ENCODE results near the gene F3.

F3 gene

DNA sequence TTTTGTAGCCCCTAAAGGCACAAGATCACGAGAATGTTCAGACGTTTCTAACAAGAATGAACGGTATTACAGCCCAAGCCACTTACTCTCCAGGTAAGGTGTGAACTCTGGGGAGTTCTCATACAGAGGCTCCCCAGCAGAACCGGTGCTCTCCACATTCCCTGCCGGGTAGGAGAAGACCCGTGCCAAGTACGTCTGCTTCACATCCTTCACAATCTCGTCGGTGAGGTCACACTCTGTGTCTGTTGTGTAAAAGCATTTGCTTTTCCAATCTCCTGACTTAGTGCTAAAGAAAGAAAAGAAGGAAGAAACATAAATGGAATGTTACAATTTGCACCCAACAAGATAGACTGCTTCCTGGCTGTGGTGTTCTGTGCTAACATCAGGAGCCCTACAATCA lies 5.7 kb downstream of the F3 start:
- no peak overlapping the region for H3K4me3 ChIP-seq (ENCODE audit: low read depth, low read length)
- DNase-seq (ENCODE audit: low read depth), result no peak
- TF ChIP-seq, protein P1, sequence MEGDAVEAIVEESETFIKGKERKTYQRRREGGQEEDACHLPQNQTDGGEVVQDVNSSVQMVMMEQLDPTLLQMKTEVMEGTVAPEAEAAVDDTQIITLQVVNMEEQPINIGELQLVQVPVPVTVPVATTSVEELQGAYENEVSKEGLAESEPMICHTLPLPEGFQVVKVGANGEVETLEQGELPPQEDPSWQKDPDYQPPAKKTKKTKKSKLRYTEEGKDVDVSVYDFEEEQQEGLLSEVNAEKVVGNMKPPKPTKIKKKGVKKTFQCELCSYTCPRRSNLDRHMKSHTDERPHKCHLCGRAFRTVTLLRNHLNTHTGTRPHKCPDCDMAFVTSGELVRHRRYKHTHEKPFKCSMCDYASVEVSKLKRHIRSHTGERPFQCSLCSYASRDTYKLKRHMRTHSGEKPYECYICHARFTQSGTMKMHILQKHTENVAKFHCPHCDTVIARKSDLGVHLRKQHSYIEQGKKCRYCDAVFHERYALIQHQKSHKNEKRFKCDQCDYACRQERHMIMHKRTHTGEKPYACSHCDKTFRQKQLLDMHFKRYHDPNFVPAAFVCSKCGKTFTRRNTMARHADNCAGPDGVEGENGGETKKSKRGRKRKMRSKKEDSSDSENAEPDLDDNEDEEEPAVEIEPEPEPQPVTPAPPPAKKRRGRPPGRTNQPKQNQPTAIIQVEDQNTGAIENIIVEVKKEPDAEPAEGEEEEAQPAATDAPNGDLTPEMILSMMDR (IDR thresholded peaks at IDR 0.05; ENCODE audit: low read depth, low read length, missing control alignments), result no peak

DNA sequence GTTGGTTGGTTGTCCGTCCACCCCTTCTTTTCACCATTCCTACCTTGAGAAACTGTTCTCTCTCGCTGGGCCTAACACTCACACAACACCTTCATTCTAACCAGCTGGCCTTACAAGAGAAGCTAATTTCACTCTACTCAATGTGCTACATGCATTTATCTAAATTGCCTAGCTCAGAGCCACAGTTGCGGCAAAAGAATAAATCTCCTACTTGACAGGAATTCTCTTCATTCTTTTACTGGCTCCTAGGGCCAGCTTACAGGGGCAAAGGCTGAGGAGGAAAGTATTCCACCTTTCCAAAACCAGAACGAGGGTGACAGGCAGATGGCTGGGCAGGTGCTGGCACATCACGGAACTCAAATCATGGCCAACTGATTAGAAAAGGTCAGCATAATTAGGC lies 6.5 kb downstream of the F3 start:
- no peak for DNase-seq (ENCODE audit: low read depth)
- TF ChIP-seq, protein P1 (IDR thresholded peaks at IDR 0.05; ENCODE audit: low read depth, low read length, missing control alignments), result no peak
- H3K4me3 ChIP-seq (ENCODE audit: low read depth, low read length), result no peak overlapping the region

DNA sequence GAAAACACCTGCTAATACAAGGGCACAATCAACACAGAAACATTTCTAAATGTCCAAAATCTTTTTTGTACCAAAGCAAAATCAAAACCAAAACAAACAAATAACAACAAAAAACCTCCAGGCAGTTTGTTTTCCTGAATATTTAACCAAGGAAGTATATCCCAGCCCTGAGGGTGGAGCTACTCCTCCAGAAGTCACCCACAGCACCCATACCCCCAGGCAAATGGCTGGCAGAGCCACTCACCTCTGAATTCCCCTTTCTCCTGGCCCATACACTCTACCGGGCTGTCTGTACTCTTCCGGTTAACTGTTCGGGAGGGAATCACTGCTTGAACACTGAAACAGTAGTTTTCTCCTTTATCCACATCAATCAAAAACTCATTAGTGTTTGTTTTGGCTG lies 9.5 kb downstream of the F3 start:
- no peak overlapping the region for H3K4me3 ChIP-seq (ENCODE audit: low read depth, low read length)
- TF ChIP-seq, protein P1 (IDR thresholded peaks at IDR 0.05; ENCODE audit: low read depth, low read length, missing control alignments), result no peak
- DNase-seq (ENCODE audit: low read depth), result no peak

DNA sequence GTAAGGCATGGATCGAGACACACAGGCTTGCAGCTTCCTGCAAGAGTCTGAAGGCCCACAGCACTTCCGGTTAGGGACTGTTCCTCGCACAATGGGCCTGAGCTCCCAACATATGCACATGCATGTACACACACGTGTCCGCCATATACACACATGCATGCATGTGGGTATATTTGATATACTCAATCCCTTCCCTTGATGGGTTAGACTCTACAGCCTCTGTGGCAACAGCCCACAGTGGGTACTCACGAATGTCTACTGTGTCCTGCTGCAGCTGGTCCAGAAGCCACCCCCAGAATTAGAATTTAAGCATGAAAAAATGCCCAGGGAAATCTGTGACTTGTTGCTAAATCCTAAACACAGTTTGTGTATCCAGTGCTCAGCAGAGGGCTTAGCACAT lies 9.9 kb downstream of the F3 start:
- no peak overlapping the region for H3K4me3 ChIP-seq (ENCODE audit: low read depth, low read length)
- TF ChIP-seq, protein P1 (IDR thresholded peaks at IDR 0.05; ENCODE audit: low read depth, low read length, missing control alignments), result no peak
- no peak for DNase-seq (ENCODE audit: low read depth)

DNA sequence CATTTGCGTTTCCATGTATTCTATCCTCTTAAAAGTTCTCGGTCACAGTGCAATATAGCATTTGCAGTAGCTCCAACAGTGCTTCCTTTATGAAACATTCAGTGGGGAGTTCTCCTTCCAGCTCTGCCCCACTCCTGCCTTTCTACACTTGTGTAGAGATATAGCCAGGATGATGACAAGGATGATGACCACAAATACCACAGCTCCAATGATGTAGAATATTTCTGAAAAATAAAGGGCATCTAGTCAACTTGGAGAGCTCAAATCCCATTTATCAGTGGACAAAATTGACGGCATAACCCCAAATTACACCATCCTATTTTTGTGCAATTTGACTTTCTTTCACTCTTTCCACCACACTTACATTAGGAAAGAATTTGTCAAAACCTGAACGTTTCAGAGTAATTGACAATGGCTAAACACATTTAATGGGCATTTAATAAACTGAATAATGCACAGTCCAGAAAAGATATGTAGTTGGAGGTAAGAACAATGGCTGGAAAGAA lies 11.1 kb downstream of the F3 start:
- TF ChIP-seq, protein P1 (IDR thresholded peaks at IDR 0.05; ENCODE audit: low read depth, low read length, missing control alignments), result no peak
- no peak overlapping the region for H3K4me3 ChIP-seq (ENCODE audit: low read depth, low read length)
- DNase-seq (ENCODE audit: low read depth), result no peak

DNA sequence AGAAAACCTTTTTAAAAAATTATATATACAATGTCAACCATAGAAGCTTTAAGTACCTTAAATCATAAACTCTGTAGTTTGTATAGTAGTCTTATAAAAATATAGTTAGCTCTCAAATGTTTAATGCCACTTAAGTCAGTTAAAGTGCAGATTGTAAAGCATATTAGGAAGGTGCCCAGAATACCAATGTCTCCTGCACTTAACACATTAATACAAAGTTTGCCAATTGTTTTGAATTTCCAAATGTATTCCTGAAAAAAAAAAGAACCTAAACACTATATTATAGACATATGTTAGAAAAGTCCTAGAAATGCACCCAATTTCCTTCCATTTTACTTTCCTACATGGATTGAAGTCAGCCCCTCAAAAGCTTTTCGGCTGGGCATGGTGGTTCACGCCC lies 12.1 kb downstream of the F3 start:
- TF ChIP-seq, protein P1 (IDR thresholded peaks at IDR 0.05; ENCODE audit: low read depth, low read length, missing control alignments), result no peak
- H3K4me3 ChIP-seq (ENCODE audit: low read depth, low read length), result no peak overlapping the region
- DNase-seq (ENCODE audit: low read depth), result no peak

DNA sequence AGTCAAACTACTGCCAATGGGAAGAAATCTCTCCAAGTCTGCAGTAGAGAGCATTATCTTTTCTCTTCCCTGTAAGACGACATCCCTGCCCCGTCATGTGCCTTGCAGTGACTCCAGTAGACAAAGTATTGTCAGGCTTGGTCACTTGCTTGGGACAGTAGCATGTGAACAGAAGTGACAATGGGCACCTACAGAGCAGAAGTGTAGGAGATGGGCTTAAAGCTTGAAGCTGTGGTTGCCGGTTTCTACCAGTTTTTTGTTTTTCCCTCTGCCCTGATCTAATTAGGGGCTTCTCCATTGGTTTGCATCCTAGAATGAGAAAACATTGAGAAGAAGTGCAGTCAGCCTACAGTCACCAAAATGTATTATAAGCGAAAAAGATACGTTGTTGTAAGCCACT lies 12.7 kb downstream of the F3 start:
- no peak for DNase-seq (ENCODE audit: low read depth)
- TF ChIP-seq, protein P1 (IDR thresholded peaks at IDR 0.05; ENCODE audit: low read depth, low read length, missing control alignments), result no peak

More for the DNA sequence above, 12.7 kb downstream of the F3 start:
- H3K4me3 ChIP-seq (ENCODE audit: low read depth, low read length), result no peak overlapping the region

Measured in GM12864 (cell line).